ENCODE measurements around the gene PPFIBP1.

Gene PPFIBP1

DNA sequence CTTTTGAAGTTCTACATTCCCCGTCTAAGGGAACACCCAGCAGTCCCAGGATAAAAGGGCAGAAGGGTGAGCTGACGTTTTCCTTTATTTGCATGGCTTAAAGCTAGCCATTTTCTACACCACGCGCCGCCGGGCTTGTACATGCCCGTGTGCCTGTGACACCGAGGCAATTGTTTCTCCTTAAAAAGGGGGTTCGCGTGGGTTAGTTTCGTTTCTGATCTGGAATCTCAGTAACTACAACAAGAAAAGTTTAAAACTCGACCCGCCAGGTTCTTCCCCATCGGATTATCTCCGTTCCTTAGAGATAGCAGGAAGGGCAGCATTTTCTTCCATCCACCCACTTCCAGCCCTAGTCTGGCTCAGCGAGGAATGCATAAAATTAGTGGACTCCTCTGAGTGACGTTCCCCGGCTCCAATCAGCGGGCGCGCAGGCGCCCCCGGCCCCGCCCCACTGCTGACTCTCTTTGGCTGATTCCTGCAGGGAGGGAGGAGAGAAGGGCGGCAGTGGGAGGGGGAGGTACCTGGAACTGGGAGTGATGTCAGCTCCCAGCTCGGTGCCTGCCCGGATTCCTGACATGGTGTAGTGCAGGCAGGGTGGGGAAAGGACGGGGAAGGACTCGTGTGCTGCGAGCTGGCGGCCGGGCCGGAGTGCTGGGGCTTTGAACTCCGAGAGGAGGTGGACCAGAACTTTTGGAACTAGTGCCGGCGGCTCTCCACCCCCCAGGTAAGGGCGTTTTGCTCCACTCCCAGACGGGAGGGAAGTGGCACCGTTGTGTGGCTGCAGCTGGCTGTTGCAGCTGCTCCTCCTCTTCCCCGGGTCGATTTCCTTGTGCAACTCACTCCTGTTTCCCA, at the start of gene PPFIBP1:
Gene PPFIBP1, plus strand, starts transcription at position 565 of the 852 bp plus-strand sequence. CDS start 109,191 bp downstream, outside the sequence.
- peak; percentile 96 to 100 (median 100) for DNase-seq
- intact Hi-C loops (cut with DNase I), result loop anchor here (10.0 kb wide), 2 partner anchors 89 to 181 kb away; no protein-coding TSS in a partner anchor

DNA sequence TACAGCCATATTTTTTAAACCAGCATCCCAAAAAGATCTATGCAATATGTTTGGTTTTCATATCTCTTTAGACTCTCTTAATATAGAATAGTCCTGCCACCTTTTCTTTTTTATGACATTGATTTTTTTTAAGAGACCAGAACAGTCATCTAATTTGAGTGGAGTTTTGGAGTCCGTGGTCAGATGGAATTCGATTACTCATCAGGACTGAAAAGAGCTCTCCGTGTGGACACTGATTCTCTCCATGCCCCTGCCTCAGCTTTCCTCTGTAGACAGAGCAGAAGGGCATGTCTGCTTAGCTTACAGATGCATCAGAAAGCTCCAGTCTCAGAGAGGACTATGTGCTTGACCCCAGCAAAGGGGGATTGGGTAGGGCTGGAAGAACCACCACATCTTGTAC, 49.7 kb upstream of the PPFIBP1 start:
- intact Hi-C loops (cut with DNase I), result no loop called here

DNA sequence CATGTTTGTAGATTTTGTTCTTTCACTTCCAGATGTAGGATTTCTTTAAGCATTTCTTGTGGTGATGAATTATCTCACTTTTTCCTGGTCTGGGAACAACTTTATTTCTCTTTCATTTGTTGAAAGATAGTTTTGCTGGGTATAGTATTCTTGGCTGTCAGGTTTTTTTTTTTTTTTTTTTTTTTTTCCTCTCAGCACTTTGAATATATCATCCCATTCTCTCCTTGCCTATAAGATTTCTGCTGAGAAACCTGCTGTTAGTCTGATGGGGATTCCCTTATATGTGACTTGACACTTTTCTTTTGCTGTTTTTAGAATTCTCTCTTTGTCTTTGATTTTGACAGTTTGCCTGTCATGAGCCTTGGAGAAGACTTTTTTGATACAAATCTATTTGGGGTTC, 47.0 kb upstream of the PPFIBP1 start:
- no peak for DNase-seq
- intact Hi-C loops (cut with DNase I), result no loop called here

More for the DNA sequence above, 49.7 kb upstream of the PPFIBP1 start:
- DNase-seq, result no peak

DNA sequence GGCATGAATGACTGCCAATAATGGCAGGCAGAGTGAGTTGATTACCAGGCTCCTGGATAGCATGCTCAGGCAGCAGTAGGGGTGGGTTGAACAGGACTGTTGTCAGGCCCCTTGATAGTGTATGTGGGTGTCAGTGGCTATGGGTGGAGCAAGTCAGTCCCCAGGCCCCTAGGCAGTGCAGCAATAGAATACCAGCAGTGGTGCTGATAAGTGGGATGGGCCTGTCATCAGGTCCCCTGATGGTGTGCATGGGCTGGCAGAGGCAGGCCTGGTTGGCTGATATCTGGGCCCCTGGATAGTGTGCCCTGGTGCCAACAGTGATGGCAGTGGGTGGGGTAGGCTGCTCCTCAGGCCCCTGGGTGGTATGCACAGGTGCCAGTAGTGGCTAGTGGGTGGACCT, 45.1 kb upstream of the PPFIBP1 start:
- intact Hi-C loops (cut with DNase I), result no loop called here
- DNase-seq, result no peak

DNA sequence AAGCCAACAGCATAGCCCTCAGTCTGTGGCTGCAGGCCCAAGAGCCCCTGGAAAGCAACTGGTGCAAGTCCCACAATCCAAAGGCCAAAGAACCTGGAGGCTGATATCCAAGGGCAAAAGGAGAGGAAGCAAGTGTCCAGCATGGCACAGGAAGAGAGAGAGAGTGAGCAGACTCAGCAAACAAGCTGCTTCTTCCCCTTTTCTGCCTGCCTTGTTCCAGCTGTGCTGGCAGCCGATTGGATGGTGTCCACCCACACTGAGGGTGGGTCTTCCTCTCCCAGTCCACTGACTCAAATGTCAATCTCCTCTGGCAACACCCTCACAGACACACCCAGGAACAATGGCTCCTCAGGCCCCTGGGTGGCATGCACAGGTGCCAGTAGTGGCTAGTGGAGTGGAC, 44.0 kb upstream of the PPFIBP1 start:
- intact Hi-C loops (cut with DNase I), result no loop called here
- DNase-seq, result no peak

DNA sequence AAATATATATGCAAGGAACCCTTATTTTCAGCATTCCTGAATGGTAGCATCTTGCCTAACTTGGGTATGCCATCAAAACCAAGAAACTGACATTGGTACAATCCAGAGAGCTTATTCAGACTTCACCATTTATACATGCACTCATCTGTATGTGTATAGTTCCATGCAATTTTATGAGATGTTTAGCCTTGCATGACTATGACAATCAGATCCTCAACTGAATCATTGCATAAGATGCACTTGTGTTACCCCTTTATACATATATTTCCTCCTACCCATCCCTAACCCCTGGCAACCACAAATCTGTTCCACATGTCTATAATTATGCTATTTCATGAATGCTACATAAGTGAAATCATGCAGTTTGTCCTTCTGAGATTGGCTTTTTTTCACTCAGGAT, 37.0 kb upstream of the PPFIBP1 start:
- intact Hi-C loops (cut with DNase I), result no loop called here
- DNase-seq, result no peak

DNA sequence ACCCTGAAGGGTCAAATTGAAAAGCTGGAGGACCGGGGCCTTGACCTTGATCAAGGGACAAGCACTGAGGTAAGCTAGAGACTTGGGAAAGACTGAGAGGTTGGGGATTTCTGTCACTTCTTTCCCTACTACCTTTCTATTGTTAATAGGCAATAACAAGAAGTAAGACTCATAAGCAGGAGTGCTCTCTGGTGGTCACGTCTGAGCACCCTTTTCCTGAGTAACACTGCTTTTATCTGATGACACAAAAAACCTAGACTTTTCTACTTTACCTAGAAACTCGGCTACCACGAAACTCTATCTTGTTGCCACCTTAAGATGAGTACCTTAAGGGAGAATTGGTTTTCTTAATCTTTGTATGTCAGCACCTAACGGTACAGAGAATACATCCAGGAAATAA, 35.5 kb upstream of the PPFIBP1 start:
- intact Hi-C loops (cut with DNase I), result no loop called here
- DNase-seq, result no peak

DNA sequence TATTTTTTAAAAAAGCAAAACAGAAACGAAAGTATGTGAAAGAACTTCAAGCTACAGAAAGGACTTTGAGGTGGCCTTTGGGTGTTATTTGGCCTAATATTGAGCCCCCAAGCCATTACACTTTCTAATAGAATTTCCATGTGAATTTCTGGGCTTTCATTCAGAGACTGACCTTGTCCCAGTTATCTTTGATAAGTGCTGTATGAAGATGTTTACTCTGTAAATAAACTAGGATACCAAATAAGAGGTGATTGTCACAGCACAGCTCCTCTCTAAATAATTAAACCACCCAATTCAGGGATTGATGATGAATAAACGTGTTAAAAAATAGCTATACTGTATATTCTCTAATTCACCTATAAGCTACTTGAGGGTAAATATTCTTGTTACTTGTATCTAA, 32.8 kb upstream of the PPFIBP1 start:
- no peak for DNase-seq
- intact Hi-C loops (cut with DNase I), result no loop called here

DNA sequence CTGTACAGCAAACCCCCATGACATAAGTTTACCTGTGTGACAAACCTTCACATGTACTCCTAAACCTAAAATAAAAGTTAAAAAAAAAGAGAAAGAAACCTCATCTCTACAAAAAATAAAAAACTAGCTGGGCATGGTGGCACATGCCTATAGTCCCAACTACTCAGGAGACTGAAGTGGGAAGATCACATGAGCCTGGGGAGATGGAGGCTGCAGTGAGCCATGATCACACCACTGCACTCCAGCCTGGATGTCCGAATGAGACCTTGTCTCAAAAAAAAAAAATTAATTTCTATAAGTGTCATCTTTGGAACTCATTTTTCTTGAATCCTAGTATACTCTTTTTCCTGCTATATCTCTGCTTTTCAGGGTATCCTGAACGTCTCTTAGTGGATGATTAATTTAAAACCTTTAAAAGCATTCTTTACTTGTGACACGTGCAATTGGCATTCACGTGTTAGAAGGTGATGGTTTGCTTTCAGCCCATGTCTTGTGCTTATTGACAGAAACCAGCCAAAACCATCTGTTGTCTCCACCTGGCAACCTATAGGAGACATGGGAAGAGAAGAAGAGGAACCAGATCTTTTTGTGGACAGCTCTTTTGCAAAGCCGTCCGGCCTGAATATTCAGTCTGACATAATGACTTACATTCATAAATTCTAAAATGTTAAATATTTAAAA, 30.6 kb upstream of the PPFIBP1 start:
- intact Hi-C loops (cut with DNase I), result no loop called here

DNA sequence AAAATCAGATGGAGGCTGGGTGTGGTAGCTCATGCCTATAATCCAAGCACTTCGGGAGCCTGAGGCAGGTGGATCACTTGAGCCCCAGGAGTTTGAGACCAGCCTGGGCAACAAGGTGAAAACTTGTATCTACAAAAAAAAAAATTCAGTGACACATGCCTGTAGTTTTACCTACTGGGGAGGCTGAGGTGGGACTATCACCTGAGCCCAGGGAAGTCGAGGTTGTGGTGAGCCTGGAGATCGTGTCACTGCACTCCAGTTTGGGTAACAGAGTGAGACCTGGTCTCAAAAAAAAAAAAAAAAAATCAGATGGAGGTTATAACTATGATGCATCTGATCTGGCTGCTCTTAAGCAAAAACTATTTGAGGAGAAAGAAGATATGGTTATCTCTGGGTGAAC, 26.6 kb upstream of the PPFIBP1 start:
- intact Hi-C loops (cut with DNase I), result no loop called here
- DNase-seq, result no peak

More for the DNA sequence above, 30.6 kb upstream of the PPFIBP1 start:
- no peak for DNase-seq

DNA sequence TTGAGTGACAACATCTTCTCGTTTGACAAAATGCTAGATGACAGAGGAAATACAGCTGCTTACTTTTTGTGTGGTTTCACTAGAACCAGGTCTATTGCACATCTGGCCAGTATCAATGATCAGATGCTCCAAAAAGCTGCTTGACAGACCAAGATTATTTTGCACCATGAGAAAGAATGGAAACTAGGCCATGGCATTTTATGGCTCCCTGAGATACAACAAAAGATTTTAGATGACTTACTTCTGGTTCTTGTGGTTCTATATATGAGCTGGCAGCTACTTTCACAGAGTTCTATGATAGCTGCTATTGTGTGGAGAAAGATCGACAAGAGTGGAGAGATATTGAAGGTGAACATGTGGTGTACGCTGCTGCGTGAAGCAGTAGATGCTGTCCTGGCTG, 25.9 kb upstream of the PPFIBP1 start:
- no peak for DNase-seq
- intact Hi-C loops (cut with DNase I), result no loop called here

DNA sequence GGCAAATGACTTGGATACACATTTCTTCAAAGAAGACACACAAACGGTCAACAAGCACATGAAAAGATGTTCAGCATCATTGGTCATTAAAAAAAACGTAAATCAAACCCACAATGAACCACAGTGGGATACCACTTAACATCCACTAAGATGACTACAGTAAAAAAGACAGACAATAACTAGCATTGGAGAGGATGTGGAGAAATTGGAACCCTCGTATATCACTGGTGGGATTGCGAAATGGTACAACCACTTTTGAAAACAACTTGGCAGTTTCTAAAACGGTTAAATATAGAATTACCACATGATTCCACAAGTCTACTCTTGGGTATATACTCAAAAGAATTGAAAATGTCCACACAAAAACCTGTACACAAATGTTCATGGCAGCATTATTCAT, 25.2 kb upstream of the PPFIBP1 start:
- no peak for DNase-seq
- intact Hi-C loops (cut with DNase I), result no loop called here

DNA sequence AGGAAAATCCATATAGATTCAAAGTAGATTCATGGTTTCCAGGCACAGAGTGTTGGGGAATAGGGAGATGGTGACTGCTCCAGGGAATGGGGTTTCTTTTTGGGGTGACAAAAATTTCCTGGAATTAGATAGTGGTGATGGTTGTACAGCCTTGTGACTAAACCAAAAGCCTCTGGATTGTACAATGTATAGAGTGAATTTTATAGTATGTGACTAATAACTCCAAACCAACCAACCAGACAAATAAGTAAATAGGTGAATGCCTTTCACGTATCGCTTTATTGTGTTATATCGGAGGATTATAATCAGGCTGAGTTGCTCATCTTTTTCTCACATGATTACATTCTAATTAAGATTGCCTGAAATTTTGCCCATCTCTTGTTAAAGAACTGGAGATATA, 24.6 kb upstream of the PPFIBP1 start:
- no peak for DNase-seq
- intact Hi-C loops (cut with DNase I), result no loop called here

DNA sequence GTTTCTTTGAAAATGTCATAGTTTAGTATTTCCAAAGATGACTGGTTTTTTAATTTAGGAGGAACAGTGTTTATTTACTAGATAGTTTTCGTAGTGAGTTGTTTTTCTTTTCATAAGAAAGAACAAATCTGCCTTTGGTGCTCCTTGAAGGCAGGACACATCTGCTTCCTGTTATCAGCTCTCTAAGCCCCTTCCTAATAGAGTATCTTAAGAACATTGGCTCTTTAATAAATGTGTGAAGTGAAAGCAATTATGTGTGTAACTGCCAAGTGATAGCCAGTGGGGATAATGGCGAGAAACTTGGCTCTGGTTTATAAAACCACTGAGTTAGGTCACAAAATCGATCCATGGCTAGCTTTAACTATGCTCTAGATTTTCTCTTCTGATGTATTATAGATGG, 23.5 kb upstream of the PPFIBP1 start:
- DNase-seq, result no peak
- intact Hi-C loops (cut with DNase I), result no loop called here

DNA sequence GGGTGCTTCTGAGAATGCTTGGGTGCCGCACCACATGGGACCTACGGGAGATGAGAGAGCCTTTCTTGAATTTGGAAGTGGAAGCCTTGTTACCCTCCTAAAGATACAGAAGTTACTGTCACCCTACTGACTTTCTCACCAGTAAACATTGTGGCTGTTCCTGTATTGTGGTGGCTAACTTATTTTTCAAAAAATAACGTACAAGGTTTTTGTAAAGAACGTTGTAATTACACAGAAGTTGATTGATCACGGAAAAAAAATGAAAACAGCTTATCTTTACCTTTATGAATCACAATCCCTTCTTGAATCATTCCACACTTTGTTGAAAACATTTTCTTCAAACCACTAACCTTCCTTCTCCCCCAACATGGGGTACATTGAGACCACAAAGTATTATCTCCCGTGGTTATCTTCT, 22.0 kb upstream of the PPFIBP1 start:
- intact Hi-C loops (cut with DNase I), result no loop called here
- DNase-seq, result no peak

DNA sequence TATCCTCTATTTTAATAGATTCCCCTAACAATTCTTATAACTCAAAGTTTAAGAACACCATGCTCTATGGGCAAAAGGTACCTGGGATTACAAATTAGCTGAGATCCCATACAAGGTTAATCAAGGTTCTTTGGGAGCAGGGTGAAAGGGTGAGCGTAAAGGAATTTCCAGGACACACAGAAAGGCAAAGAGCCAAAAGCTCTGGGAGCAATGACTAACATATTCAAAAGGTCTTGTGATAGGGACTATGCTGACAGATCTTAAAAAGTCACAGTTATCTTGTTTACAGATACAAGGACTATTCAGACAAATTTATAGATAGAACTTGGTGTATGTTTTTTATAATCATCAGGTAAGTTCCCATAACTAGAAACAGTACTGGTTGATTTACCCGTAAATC, 19.5 kb upstream of the PPFIBP1 start:
- intact Hi-C loops (cut with DNase I), result no loop called here
- no peak for DNase-seq

DNA sequence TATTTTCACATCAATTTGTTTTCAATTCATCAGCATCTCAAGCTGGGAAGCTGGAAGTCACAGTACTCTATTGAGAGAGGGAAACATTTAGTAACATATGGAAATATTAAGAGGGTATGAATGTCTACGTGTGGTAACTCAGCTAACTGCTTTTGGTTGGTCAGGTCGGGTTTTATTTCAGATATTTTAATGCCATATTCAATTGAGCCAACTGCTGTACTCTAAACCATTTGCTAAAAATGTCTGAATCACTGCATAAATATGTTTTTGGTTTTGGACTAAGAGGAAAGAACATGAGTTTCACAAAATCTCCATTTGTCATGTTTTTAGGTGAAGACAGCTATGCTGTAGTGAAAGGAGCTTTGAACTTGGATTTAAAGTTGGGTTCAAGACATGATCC, 18.9 kb upstream of the PPFIBP1 start:
- intact Hi-C loops (cut with DNase I), result no loop called here
- no peak for DNase-seq

DNA sequence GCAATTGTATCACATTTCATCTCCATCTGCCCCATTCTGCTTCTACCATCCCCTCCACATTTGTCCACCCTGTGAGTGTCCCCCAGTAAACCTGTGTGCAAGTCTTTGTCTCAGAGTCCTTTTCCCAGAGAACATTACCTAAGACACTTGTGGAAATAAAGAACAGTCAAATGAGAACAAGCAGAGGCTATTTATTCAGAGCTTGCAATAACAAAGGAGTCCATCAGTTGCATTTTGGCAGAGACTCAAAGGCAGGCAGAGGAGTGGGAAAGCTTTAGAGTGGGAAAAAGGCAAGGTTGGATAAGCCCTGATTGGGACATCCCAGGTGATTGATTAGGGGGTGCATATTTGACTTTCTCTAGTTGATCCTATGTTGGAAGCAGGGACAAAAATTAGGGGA, 18.2 kb upstream of the PPFIBP1 start:
- no peak for DNase-seq
- intact Hi-C loops (cut with DNase I), result no loop called here

DNA sequence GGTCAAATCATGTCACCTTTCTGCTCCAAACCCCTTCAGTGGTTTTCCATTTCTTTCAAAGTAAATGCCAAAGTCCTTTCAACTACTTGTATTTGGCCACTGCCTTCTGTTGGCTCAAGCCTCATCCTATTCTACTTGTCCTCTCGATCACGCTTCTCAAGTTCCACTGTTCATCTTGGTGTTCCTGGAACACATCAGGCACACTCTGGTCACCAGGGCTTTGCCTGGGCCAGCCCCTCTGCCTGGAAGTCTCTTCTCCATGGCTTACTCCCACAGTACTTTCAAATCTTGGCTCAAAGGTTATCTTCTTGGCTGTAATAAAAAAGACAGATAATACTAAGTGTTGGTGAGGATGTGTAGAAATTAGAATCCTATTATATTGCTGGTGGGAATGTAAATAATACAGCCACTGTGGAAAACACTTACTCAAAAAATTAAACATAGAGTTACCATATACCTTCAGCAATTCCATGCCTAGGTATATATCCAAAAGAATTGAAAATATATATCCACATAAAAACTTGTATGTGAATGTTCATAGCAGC, 17.3 kb upstream of the PPFIBP1 start:
- intact Hi-C loops (cut with DNase I), result no loop called here
- no peak for DNase-seq

DNA sequence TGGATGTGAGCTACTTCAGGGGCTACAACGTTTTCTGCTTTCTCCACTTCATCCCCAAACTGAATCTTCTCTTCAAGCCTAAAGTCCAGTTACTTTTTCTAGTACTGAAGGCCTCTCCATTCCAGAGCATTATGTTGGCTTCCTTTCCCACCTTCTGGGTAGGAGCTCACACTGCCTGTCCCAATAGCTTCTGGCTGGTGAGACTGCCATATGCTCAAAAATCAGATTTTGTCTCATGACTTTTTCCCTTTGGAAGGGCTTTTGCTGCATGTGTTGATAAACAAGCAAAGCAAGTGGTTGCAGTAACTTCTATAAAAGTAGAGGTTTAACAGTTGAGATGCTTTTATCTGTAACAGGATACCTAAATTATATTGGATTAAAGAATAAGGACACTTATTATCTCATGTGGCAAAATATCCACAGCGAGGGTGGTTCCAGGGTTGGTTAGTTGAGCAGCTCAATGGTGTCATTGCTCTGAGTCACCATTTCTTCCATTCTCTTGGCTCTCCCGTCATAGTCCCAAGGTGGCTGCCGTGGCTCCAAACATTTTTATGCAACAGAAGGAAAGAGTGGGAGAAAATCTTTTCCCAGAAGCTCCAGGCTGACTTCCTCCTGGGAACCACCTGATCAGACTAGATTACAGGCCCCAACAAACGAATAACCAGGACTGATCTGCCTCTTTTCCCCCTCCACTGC, 15.1 kb upstream of the PPFIBP1 start:
- DNase-seq, result no peak
- intact Hi-C loops (cut with DNase I), result no loop called here

All from head of caudate nucleus (tissue), 42 donors.